ENCODE results near the gene SLC38A10.

SLC38A10 gene

GRCh38 chr17:81236784-81237183 lies 58.3 kb downstream of the SLC38A10 start:
- Histone ChIP-seq H2AFZ (no peak overlapping the region), H3K27ac (no peak overlapping the region), H3K4me2 (ENCODE audit: low read length) (no peak overlapping the region), H3K79me2 (peaks cover 28% of the 10 kb centered on the region), H3K9me3 (ENCODE audit: control insufficient read depth, low read length) (no peaks in the 10 kb centered on the region), H3K4me3 (ENCODE audit: low read depth, low read length) (no peak overlapping the region), H3K27me3 (ENCODE audit: control insufficient read depth, insufficient read depth, low read length) (no peaks in the 10 kb centered on the region), H3K36me3 (ENCODE audit: control insufficient read depth, insufficient read depth, low read length) (no peaks in the 10 kb centered on the region), H3K9ac (no peak overlapping the region), H3K4me1 (peaks cover 17% of the 10 kb centered on the region)
- no peak for TF ChIP-seq CTCF (IDR thresholded peaks at IDR 0.05)

GRCh38 chr17:81235822-81236740 lies 59.0 kb downstream of the SLC38A10 start:
- no peaks in the 10 kb centered on the region for H3K27me3 ChIP-seq (ENCODE audit: control insufficient read depth, insufficient read depth, low read length)
- H3K36me3 ChIP-seq (ENCODE audit: control insufficient read depth, insufficient read depth, low read length), result no peaks in the 10 kb centered on the region
- TF ChIP-seq CTCF (IDR thresholded peaks at IDR 0.05), result no peak
- no peak overlapping the region for H3K4me2 ChIP-seq (ENCODE audit: low read length)
- H2AFZ ChIP-seq, result no peak overlapping the region
- H3K9ac ChIP-seq, result no peak overlapping the region
- peaks cover 28% of the 10 kb centered on the region for H3K79me2 ChIP-seq
- no peak overlapping the region for H3K4me3 ChIP-seq (ENCODE audit: low read depth, low read length)
- H3K9me3 ChIP-seq (ENCODE audit: control insufficient read depth, low read length), result no peaks in the 10 kb centered on the region
- H3K4me1 ChIP-seq, result peaks cover 17% of the 10 kb centered on the region
- no peak overlapping the region for H3K27ac ChIP-seq

- no peak for TF ChIP-seq CTCF (IDR thresholded peaks at IDR 0.05)
- no peaks in the 10 kb centered on the region for H3K27me3 ChIP-seq (ENCODE audit: control insufficient read depth, insufficient read depth, low read length)
- H3K36me3 ChIP-seq (ENCODE audit: control insufficient read depth, insufficient read depth, low read length), result no peaks in the 10 kb centered on the region
Measured at GRCh38 chr17:81234940-81235821, 59.9 kb downstream of the SLC38A10 start.

GRCh38 chr17:81234506-81234855 lies 60.6 kb downstream of the SLC38A10 start:
- Histone ChIP-seq H3K4me1 (peaks cover 9% of the 10 kb centered on the region), H3K9me3 (ENCODE audit: control insufficient read depth, low read length) (no peaks in the 10 kb centered on the region), H3K9ac (no peak overlapping the region), H3K4me3 (ENCODE audit: low read depth, low read length) (no peak overlapping the region), H3K27ac (no peak overlapping the region), H3K4me2 (ENCODE audit: low read length) (no peak overlapping the region), H3K27me3 (ENCODE audit: control insufficient read depth, insufficient read depth, low read length) (no peaks in the 10 kb centered on the region), H2AFZ (no peak overlapping the region), H3K79me2 (peaks cover 23% of the 10 kb centered on the region), H3K36me3 (ENCODE audit: control insufficient read depth, insufficient read depth, low read length) (no peaks in the 10 kb centered on the region)
- no peak for TF ChIP-seq CTCF (IDR thresholded peaks at IDR 0.05)

More at GRCh38 chr17:81234940-81235821, 59.9 kb downstream of the SLC38A10 start:
- no peak overlapping the region for H3K9ac ChIP-seq
- peaks cover 14% of the 10 kb centered on the region for H3K4me1 ChIP-seq
- no peaks in the 10 kb centered on the region for H3K9me3 ChIP-seq (ENCODE audit: control insufficient read depth, low read length)
- no peak overlapping the region for H2AFZ ChIP-seq
- H3K27ac ChIP-seq, result no peak overlapping the region
- H3K79me2 ChIP-seq, result peaks cover 27% of the 10 kb centered on the region
- no peak overlapping the region for H3K4me2 ChIP-seq (ENCODE audit: low read length)
- H3K4me3 ChIP-seq (ENCODE audit: low read depth, low read length), result no peak overlapping the region

All from parathyroid adenoma (tissue), 2 donors.